ENCODE results near the gene FURIN.
"Not testable (repeated sequence)": the region's sequence is repeated elsewhere in the genome, so short reads cannot be mapped to it uniquely, and the experiment has no call there.

The FURIN gene

GRCh38 chr15:90845201-90845949 lies 23.0 kb upstream of the FURIN start:
- DNase-seq: no peak

- not testable (repeated sequence) for DNase-seq
Observed at GRCh38 chr15:90849424-90849823, 19.0 kb upstream of the FURIN start.

- DNase-seq: no peak
Observed at GRCh38 chr15:90851114-90851513, 17.3 kb upstream of the FURIN start.

- DNase-seq: no peak
Observed at GRCh38 chr15:90851940-90852339, 16.4 kb upstream of the FURIN start.

GRCh38 chr15:90855139-90855538 lies 13.2 kb upstream of the FURIN start:
- DNase-seq: no peak

- no peak for DNase-seq
Observed at GRCh38 chr15:90857337-90857736, 11.1 kb upstream of the FURIN start.

- no peak for DNase-seq
Observed at GRCh38 chr15:90857883-90858443, 10.4 kb upstream of the FURIN start.

GRCh38 chr15:90859234-90860131 lies 8.9 kb upstream of the FURIN start:
- no peak for DNase-seq

GRCh38 chr15:90860450-90860849 lies 7.9 kb upstream of the FURIN start:
- no peak for DNase-seq

- DNase-seq: no peak
Observed at GRCh38 chr15:90860942-90861675, 7.3 kb upstream of the FURIN start.

- no peak for DNase-seq
Observed at GRCh38 chr15:90862487-90862886, 5.9 kb upstream of the FURIN start.

- DNase-seq: no peak
Observed at GRCh38 chr15:90862964-90863778, 5.2 kb upstream of the FURIN start.

- DNase-seq: no peak
Observed at GRCh38 chr15:90863987-90864386, 4.4 kb upstream of the FURIN start.

GRCh38 chr15:90864507-90864906 lies 3.9 kb upstream of the FURIN start:
- DNase-seq: no peak

GRCh38 chr15:90865702-90866101 lies 2.7 kb upstream of the FURIN start:
- no peak for DNase-seq

GRCh38 chr15:90866161-90866715 lies 2.1 kb upstream of the FURIN start:
- DNase-seq: no peak

- no peak for DNase-seq
Observed at GRCh38 chr15:90866800-90867199, 1.6 kb upstream of the FURIN start.

- DNase-seq: no peak
Observed at GRCh38 chr15:90869140-90869541, 753 bp downstream of the FURIN start.

- DNase-seq: peak; percentile 41
Observed at GRCh38 chr15:90869601-90870353, 1.4 kb downstream of the FURIN start.

GRCh38 chr15:90870354-90871138 lies 2.2 kb downstream of the FURIN start:
- no peak for DNase-seq
